Central memory CD8-positive, alpha-beta T cell (primary cell): ENCODE data around the gene MYH15.

ENCODE experiments used
- ATAC-seq: fragments of 150-1000 bp; cut with Tn5 transposase; replicated peaks from 2 replicates; pipeline ENCODE4 v1.10.0; 2022; ENCODE audit warnings: mild to moderate bottlenecking, moderate FRiP score, moderate number of reproducible peaks; ENCODE audit not compliant: poor library complexity, severe bottlenecking; ENCODE audit errors: extremely low read depth
- DNase-seq, 2 donors: peaks; one replicate each; pipeline ENCODE4 v3.0.0; 2021; ENCODE audit warnings: low spot score in 2 of 2
- H3K27ac Mint-ChIP-seq: one replicate; pipeline ENCODE4 v1.8.0; 2022; ENCODE audit warnings: low read depth, mild to moderate bottlenecking, moderate library complexity, mixed read lengths
- H3K27me3 Mint-ChIP-seq: one replicate; pipeline ENCODE4 v1.8.0; 2022; ENCODE audit warnings: mixed read lengths
- H3K36me3 Mint-ChIP-seq: one replicate; pipeline ENCODE4 v1.8.0; 2022; ENCODE audit warnings: mild to moderate bottlenecking, moderate library complexity, mixed read lengths; ENCODE audit not compliant: insufficient read depth
- H3K4me1 Mint-ChIP-seq: one replicate; pipeline ENCODE4 v1.8.0; 2022; ENCODE audit warnings: mixed read lengths
- H3K4me3 Mint-ChIP-seq: one replicate; pipeline ENCODE4 v1.8.0; 2022; ENCODE audit warnings: mild to moderate bottlenecking, moderate library complexity, mixed read lengths
- H3K9me3 Mint-ChIP-seq: one replicate; pipeline ENCODE4 v1.8.0; 2022; ENCODE audit warnings: mixed read lengths

The MYH15 gene

DNA sequence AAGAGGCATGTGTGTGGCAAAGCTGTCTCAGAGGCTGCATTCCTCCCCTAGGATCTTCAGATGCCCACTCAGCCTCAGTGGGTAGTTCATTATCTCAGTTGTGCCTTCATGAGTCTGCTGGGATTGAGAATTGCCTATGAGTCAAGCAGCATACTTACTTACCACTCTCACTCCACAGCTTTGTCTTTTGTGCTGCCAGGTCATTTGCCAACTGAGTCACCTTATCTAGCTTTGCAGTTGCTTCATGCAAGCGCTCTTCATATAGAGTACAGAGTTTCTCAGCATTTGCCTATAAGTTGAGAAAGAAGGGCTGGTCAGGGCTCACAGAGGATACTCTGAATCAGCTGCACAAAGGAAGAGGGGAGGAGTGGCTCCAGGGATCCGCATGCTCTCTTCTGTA is 89.5 kb downstream of the MYH15 start:
- Mint-ChIP-seq H3K4me1 (no peaks in the 10 kb centered on the region), H3K4me3 (no peak overlapping the region), H3K36me3 (no peaks in the 10 kb centered on the region), H3K27ac (no peak overlapping the region), H3K27me3 (peaks cover 9% of the 10 kb centered on the region), H3K9me3 (no peaks in the 10 kb centered on the region)
- no peak for ATAC-seq
- DNase-seq: no peak

DNA sequence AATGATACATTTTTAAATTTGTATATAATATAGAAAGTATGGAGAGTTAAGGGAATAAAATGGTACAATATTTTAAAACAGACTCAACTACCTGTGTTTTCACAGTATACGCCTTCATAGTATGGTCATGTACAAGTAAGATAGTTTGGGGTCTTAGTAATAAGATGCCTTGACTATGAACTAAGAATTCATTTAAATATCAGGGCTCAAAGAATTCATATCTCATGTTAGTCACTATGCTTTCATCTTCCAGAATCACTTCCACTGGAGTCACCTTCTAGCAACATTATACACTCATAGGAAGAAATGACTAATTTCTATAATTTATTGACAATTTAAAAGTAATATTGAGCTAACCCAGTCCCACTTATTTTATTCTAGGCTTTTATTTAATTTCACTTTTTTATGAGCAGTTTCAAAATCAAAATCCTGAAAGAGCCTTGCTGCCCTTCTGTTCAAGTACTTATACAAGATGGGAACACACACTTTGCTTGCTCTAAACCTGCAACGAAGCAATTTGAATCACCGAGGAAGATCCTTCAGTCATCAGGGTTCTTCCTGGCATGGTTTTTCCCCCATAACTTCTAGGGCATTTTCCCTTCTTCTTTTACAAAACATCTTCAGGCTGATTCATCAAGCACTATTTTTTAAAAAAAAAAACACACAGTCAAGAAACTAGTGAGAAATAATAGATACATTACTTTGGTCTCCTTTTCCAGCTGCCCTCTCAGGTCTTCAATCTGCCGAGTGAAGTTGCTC is 94.1 kb downstream of the MYH15 start:
- H3K27ac Mint-ChIP-seq: peak overlapping the region; percentile 52
- H3K9me3 Mint-ChIP-seq: no peaks in the 10 kb centered on the region
- ATAC-seq (no peak), DNase-seq (no peak)
- H3K4me1 Mint-ChIP-seq: no peaks in the 10 kb centered on the region
- peaks cover 23% of the 10 kb centered on the region for H3K27me3 Mint-ChIP-seq
- no peaks in the 10 kb centered on the region for H3K36me3 Mint-ChIP-seq
- no peak overlapping the region for H3K4me3 Mint-ChIP-seq

DNA sequence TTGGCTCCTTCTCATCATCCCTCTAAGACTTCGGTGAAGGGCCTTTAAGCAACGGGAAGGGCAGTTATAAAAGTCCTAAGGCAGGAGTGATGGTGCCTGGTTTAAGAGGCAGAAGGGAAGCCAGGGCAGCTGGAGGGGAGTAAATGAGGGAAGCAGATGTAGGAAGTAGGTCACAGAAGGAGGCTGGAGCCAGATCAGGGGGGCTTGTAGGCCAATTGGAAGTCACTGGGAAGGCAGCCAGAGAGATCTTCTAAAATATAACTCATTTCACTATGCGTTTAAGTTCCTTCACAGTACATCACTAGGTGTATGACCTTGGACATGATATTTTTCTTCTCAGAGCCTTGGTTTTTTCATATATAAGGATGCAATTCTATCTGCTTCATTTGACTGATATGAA is 94.7 kb downstream of the MYH15 start:
- Mint-ChIP-seq H3K9me3 (no peaks in the 10 kb centered on the region), H3K27ac (no peak overlapping the region), H3K4me1 (no peaks in the 10 kb centered on the region), H3K27me3 (peaks cover 28% of the 10 kb centered on the region), H3K4me3 (no peak overlapping the region), H3K36me3 (no peaks in the 10 kb centered on the region)
- ATAC-seq (no peak), DNase-seq (no peak)

DNA sequence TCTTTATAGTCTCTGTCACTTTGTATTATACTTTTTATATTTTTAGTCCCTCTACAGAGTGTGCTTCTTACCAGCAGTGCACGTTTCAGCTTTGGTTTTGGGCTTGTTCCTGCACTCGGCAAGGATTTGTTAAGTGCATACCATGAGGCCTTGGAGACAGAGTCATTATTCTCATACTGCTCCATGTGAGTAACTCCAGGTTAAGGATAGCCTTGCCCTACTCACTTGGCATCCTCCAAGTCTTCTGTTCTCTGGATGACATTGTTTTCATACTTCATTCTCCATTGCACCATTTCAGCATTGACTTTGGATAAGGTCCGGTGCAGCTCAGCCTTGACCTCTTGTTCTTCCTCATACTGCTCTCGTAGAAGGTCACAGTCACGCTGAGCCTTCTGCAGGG is 96.4 kb downstream of the MYH15 start:
- Mint-ChIP-seq H3K9me3 (no peaks in the 10 kb centered on the region), H3K4me3 (no peak overlapping the region), H3K27ac (no peak overlapping the region), H3K4me1 (no peaks in the 10 kb centered on the region), H3K36me3 (no peaks in the 10 kb centered on the region), H3K27me3 (peaks cover 28% of the 10 kb centered on the region)
- DNase-seq (no peak), ATAC-seq (no peak)

DNA sequence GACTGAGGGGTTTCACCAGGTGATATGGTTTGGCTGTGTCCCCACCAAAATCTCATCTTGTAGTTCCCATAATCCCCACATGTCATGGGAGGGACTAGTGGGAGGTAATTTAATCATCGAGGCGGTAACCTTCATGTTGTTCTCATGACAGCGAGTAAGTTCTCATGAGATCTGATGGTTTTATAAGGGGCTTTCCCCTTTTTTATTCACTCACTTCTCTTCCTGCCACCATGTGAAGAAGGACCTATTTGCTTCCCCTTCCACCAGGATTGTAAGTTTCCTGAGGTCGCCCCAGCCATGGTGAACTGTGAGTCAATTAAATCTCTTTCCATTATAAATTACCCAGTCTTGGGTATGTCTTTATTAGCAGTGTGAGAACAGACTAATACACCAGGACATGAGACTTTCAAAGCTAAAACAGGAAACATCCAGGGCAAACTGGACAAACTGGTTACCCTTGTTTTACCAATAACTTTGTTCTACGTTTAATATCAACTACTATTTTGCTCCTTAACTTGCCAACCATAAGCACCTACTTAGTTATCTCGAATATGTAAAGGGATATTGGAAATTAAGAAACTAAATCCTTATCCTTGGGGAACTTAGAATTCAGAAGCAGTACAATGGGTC is 98.2 kb downstream of the MYH15 start:
- Mint-ChIP-seq H3K9me3 (no peaks in the 10 kb centered on the region), H3K36me3 (no peaks in the 10 kb centered on the region), H3K4me3 (no peak overlapping the region), H3K27ac (no peak overlapping the region), H3K4me1 (no peaks in the 10 kb centered on the region), H3K27me3 (peaks cover 28% of the 10 kb centered on the region)
- ATAC-seq (no peak), DNase-seq (no peak)

DNA sequence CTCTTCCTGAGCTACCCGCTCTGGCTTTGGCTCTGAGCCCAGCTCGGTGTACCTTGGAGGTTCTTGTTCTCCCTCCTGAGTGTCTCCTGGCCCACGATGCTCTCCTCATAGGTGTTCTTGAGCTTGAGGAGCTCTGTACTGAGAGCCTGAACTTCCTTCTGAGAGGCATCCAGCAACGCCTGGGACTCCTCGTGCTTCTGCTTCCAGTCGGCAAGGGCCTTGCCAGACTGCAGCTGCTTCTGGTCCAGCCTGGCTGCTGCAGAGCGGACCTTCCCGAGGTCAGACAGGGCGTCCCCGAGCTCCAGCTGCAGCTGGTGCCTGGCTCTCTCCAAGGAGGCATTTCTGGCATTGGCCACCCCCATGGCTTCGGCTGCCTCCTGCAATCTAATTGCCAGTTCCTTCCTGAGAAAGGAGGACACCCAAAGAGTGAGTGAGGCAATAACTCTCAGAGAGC is 99.8 kb downstream of the MYH15 start:
- DNase-seq: no peak
- Mint-ChIP-seq H3K27ac (no peak overlapping the region), H3K36me3 (no peaks in the 10 kb centered on the region), H3K4me3 (no peak overlapping the region), H3K4me1 (no peaks in the 10 kb centered on the region), H3K9me3 (no peaks in the 10 kb centered on the region), H3K27me3 (peaks cover 19% of the 10 kb centered on the region)
- ATAC-seq: no peak

DNA sequence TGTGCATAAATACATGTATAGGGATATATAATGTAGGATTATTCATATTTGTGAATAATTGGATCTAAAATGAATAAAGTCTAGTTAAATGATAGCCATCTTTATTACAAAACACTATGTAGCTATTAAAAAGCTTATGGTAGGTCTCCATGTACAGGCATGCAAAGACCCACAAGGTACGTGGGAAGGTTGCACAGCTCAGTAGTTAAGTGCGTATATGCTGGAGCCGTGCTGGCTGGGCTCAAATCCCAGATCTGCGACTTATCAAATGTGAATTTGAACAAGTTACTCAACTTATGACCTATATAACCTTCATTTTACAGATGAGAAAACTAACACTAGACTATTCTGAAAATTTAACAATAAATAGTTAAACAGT is 100.6 kb downstream of the MYH15 start:
- H3K9me3 Mint-ChIP-seq: no peaks in the 10 kb centered on the region
- no peak overlapping the region for H3K27ac Mint-ChIP-seq

DNA sequence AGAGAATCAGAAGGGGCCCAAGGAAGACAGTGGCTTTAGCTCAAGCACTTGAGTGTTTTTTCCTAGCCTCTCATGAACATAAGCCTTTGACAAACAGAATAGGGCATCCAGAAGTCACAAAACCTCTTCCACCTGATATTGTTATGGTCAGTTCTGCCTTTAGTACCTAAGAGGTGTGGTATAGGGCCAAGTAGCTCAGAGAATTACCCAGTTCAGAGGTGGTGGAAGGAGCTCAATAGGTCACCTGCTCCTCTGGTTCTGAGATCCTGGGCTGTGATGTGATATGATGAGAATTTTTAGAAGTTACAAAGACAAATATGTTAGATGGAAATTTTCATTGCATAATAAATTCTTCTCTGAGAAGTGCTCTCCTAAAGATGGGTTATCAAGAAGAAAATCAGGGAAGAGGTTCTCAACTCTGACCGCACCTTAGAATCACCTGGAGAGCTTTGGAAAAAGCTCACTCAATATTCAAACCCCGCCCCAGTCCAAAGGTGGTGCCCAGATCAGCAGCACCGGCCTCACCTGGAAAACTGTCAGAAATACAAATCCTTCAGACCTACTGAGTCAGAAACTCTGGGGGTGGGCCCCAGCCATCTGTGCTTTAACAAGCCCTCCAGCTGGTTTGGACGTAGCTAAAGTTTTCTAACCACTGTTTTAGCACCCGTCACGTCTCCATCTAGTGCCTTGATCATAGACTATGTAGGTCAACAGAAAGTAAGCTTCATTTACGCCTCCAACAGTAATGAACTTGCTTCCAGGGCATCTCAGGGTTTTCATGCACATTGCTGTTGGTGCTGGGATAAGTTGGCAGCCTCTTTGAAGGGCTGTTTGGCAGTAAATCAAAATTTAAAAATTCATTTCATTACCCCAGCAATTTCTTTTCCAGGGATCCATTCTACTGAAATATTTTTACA is 101.3 kb downstream of the MYH15 start:
- peaks cover 19% of the 10 kb centered on the region for H3K27me3 Mint-ChIP-seq
- DNase-seq (no peak), ATAC-seq (no peak)
- no peaks in the 10 kb centered on the region for H3K4me1 Mint-ChIP-seq
- H3K36me3 Mint-ChIP-seq: no peaks in the 10 kb centered on the region
- no peak overlapping the region for H3K4me3 Mint-ChIP-seq
- H3K27ac Mint-ChIP-seq: no peak overlapping the region
- H3K9me3 Mint-ChIP-seq: no peaks in the 10 kb centered on the region

More for the DNA sequence above, 100.6 kb downstream of the MYH15 start:
- Mint-ChIP-seq H3K4me1 (no peaks in the 10 kb centered on the region), H3K27me3 (peaks cover 19% of the 10 kb centered on the region), H3K36me3 (no peaks in the 10 kb centered on the region), H3K4me3 (no peak overlapping the region)
- no peak for DNase-seq
- ATAC-seq: no peak

DNA sequence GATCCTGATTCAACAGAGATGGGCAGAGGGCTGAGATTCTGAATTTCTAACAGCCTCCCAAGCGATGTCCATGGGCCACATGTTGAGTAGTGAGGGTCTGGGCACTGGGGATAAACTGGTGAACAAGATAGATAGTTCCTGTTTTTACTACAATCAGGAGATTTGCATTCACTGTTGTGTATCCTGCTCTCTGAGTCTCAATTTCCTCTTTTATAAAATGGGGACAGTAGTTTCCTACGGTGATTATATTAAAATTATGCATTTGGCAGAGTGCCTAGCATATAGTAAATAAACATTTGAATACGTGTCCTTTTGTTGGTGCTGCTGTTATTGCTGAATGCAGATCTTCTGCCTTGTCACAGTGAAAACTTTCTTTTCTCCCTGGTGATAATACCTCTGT is 102.5 kb downstream of the MYH15 start:
- H3K9me3 Mint-ChIP-seq: no peaks in the 10 kb centered on the region
- no peak for ATAC-seq
- H3K4me1 Mint-ChIP-seq: no peaks in the 10 kb centered on the region
- no peak overlapping the region for H3K4me3 Mint-ChIP-seq
- no peak overlapping the region for H3K27ac Mint-ChIP-seq
- H3K36me3 Mint-ChIP-seq: peaks cover 2% of the 10 kb centered on the region
- H3K27me3 Mint-ChIP-seq: peaks cover 19% of the 10 kb centered on the region
- DNase-seq: no peak

DNA sequence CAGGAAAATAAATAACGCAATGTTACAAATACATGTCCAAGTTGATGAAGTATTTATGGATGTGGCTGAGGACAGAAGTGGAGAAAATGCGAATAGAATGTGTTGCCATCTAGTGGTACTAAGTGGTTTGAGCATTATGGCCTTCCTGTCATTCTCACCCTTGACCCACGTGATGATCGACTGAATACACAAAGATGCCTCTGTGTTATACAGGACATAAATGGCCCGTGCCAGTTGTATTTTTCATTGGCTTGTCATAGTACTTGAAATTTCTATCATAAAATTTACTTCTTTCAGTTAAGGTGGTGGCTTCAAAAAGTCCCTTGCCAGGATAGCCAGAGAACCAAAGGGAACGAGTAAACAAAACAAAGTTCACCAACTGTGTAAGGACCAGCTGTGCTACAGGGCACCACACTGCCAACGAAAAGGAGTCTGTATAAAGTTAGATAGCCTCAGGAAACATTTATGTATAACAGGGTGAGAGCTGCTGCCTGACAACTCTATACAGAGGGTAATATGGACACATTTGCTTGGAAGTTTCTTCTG is 103.7 kb downstream of the MYH15 start:
- ATAC-seq: peak; percentile 87
- Mint-ChIP-seq H3K4me3 (no peak overlapping the region), H3K27me3 (peaks cover 9% of the 10 kb centered on the region), H3K36me3 (peaks cover 2% of the 10 kb centered on the region), H3K27ac (no peak overlapping the region), H3K9me3 (no peaks in the 10 kb centered on the region), H3K4me1 (no peaks in the 10 kb centered on the region)
- DNase-seq: peak in 1 of 2 donors; percentile 21

DNA sequence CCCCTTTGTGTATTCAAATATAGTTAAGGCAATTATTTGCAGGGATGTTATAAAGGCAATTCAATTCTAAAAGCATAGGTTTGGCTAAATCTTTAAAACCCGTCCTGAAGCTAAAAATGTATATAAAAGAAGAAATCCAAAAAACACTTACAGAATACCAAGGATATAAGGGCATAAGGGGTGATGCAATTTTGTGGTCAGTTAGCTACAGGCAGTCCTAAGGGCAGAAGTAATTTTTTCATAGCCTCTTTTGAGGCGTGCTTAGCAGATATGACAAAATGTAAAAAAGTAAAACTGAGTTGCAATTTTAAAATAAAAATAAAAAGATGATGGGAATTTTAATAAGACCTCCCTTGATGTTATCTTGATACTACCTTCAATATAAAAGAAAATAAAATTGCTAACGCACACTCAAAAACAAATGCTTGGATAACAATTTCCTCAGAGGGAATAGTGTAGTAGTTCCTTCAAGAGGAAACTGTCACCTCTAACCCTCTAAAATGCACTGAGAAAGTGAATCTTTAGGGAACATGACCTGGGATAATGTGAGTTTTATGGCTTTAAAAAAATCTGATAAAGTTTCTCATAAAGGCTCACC is 104.2 kb downstream of the MYH15 start:
- Mint-ChIP-seq H3K4me3 (no peak overlapping the region), H3K4me1 (no peaks in the 10 kb centered on the region), H3K27ac (no peak overlapping the region), H3K27me3 (peaks cover 4% of the 10 kb centered on the region), H3K36me3 (peaks cover 2% of the 10 kb centered on the region), H3K9me3 (no peaks in the 10 kb centered on the region)
- DNase-seq (no peak), ATAC-seq (peak; percentile 25)

DNA sequence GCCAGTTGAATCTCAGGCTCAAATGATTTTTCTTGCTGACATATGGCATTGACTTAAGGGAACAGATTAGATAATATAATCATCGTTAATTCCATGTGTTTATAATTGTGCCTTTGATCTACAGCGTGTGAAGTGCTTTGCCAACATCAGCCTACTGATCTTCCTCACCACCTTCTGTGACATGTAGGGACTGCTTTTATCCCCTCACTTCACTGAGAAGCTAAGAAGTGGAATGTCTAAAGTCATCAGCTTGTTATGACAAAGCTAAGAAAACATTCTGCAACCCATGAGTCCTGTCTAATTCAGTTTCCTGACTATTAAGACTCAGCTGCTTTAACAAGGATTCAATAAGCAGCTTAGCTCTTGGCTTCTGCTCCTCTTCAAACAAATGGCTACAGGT is 106.0 kb downstream of the MYH15 start:
- Mint-ChIP-seq H3K9me3 (no peaks in the 10 kb centered on the region), H3K4me3 (no peak overlapping the region), H3K27ac (no peak overlapping the region), H3K36me3 (peaks cover 2% of the 10 kb centered on the region), H3K27me3 (no peaks in the 10 kb centered on the region), H3K4me1 (no peaks in the 10 kb centered on the region)
- ATAC-seq: no peak
- no peak for DNase-seq
